ENCODE results near the gene OOSP1. TPM values are rescaled to one million over a fixed set of nuclear protein-coding genes. Genes with fewer than 3 reads are reported as not detected.

The OOSP1 gene
- total and polyA plus RNA-seq, 12 donors = not detected

DNA sequence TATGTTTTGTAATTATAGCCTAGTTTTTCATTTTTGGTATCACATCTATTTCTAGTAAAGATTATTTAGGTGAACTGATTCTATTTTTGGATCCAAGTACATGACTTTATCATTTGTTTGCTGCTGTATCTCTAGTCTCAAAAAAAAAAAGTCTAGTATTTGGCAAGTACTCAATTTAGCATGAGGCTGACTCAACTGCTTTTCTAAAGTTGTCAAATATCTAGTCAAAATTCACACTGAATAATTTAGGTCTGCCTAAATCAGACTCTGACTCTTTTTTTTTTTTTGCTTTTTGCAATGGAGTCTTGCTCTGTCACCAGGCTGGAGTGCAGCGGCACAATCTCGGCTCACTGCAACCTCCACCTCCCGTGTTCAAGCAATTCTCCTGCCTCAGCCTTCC is 28.0 kb downstream of the OOSP1 start:
- ATAC-seq (no peak), DNase-seq (no peak)
- peaks cover 0 to 6% (median 0%) of the 10 kb centered on the region in 9 donors for H3K4me1 ChIP-seq
- no peaks in the 10 kb centered on the region for H3K36me3 ChIP-seq
- WGBS, 2 donors = 75 to 87% methylated on average over 3 of the region's 3 CpGs
- H3K27ac ChIP-seq = no peak overlapping the region
- intact Hi-C loops (cut with DNase I) = no loop called here
- no peak overlapping the region for H3K4me3 ChIP-seq
- H3K27me3 ChIP-seq = no peaks in the 10 kb centered on the region
- no peaks in the 10 kb centered on the region for H3K9me3 ChIP-seq
- TF ChIP-seq, protein P1, sequence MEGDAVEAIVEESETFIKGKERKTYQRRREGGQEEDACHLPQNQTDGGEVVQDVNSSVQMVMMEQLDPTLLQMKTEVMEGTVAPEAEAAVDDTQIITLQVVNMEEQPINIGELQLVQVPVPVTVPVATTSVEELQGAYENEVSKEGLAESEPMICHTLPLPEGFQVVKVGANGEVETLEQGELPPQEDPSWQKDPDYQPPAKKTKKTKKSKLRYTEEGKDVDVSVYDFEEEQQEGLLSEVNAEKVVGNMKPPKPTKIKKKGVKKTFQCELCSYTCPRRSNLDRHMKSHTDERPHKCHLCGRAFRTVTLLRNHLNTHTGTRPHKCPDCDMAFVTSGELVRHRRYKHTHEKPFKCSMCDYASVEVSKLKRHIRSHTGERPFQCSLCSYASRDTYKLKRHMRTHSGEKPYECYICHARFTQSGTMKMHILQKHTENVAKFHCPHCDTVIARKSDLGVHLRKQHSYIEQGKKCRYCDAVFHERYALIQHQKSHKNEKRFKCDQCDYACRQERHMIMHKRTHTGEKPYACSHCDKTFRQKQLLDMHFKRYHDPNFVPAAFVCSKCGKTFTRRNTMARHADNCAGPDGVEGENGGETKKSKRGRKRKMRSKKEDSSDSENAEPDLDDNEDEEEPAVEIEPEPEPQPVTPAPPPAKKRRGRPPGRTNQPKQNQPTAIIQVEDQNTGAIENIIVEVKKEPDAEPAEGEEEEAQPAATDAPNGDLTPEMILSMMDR (IDR thresholded peaks at IDR 0.05) = no peak

- WGBS, 2 donors = 84 to 90% methylated on average over 3 of the region's 3 CpGs
These were observed 29.6 kb downstream of the OOSP1 start for GRCh38 chr11:59967677-59968394.

DNA sequence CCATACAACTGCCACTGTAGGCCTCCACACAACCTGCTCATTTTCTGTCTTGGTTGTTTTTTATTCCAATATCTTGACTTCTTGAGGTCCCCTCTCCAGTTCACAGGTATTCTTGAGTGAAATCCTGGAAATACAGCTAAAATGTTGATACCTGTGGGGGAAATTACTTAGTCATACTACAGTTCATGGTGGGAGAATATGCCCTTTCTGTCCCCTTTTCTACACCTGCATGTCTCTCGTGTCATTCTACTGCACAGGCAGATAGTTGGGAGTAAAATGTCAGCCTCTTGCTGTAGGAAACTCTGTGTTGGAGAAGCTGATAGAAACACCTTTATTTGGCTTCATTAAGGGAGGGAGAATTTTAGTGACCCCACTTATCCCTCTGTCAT is 30.2 kb downstream of the OOSP1 start:
- Histone ChIP-seq H3K4me3 (no peak overlapping the region), H3K36me3 (no peaks in the 10 kb centered on the region), H3K27ac (no peak overlapping the region), H3K9me3 (no peaks in the 10 kb centered on the region), H3K27me3 (no peaks in the 10 kb centered on the region), H3K4me1 (no peaks in the 10 kb centered on the region)
- TF ChIP-seq, protein P1 (IDR thresholded peaks at IDR 0.05) = no peak
- intact Hi-C loops (cut with DNase I) = no loop called here
- ATAC-seq (no peak), DNase-seq (no peak)
- 73 to 82% methylated on average over 1 of the region's 1 CpG for WGBS, 2 donors

More at GRCh38 chr11:59967677-59968394, 29.6 kb downstream of the OOSP1 start:
- Histone ChIP-seq H3K27me3 (no peaks in the 10 kb centered on the region), H3K9me3 (no peaks in the 10 kb centered on the region), H3K4me3 (no peak overlapping the region), H3K4me1 (no peaks in the 10 kb centered on the region), H3K27ac (no peak overlapping the region), H3K36me3 (no peaks in the 10 kb centered on the region)
- TF ChIP-seq, protein P1 (IDR thresholded peaks at IDR 0.05) = no peak
- no peak for ATAC-seq
- DNase-seq = no peak
- intact Hi-C loops (cut with DNase I) = no loop called here

DNA sequence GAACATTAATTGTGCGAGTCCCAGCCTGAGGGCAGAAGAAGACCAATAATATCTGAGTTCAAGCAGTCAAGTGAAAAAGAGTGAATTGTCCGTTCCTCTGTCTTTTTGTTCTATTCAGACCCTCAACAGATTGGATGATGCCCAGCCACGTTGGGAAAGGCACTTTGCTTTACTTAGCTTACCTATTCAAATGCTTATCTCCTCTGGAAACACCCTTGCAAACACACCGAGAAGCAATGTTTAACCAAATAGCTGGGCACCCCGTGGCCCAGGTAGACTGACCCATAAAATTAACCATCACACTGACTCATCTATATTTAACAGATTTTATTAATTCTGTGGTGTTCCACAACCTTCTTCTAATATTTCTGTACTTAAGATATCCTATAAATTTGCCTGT is 34.9 kb downstream of the OOSP1 start:
- no peak overlapping the region for H3K4me3 ChIP-seq
- TF ChIP-seq, protein P1 (IDR thresholded peaks at IDR 0.05) = no peak
- no peak for ATAC-seq
- no peaks in the 10 kb centered on the region for H3K4me1 ChIP-seq
- DNase-seq = no peak
- WGBS, 2 donors = 77 to 79% methylated on average over 5 of the region's 5 CpGs
- no peaks in the 10 kb centered on the region for H3K9me3 ChIP-seq
- no peak overlapping the region for H3K27ac ChIP-seq
- H3K27me3 ChIP-seq = no peaks in the 10 kb centered on the region
- H3K36me3 ChIP-seq = no peaks in the 10 kb centered on the region
- intact Hi-C loops (cut with DNase I) = no loop called here
